Mesenchymal stem cell (in vitro differentiated cells and primary cell): ENCODE results near the gene LLGL1.

Experiments
- DNase-seq: peaks from one replicate; pipeline ENCODE4 v3.0.0-alpha.2; 2013
- H2AFZ ChIP-seq: one replicate; pipeline ENCODE4 v1.6.1; 2013; ENCODE audit warnings: low read depth, mild to moderate bottlenecking, control low read depth, inconsistent platforms, low read length, moderate library complexity
- H2AK5ac ChIP-seq: 2 replicates; pipeline ENCODE4 v1.6.1; 2013; ENCODE audit warnings: low read length, moderate library complexity, mild to moderate bottlenecking, inconsistent platforms; ENCODE audit not compliant: severe bottlenecking
- H2BK120ac ChIP-seq: one replicate; pipeline ENCODE4 v1.6.1; 2013; ENCODE audit warnings: low read depth, mild to moderate bottlenecking, inconsistent platforms, low read length, moderate library complexity
- H2BK12ac ChIP-seq, 2 experiments: one replicate each; pipeline ENCODE4 v1.6.1; 2013; ENCODE audit warnings: inconsistent platforms in 2 of 2, low read length in 2 of 2, mild to moderate bottlenecking in 2 of 2, moderate library complexity in 2 of 2, control low read depth in 1 of 2
- H2BK15ac ChIP-seq: one replicate; pipeline ENCODE4 v1.6.1; 2013; ENCODE audit warnings: mild to moderate bottlenecking, low read depth, inconsistent platforms; ENCODE audit not compliant: poor library complexity, severe bottlenecking
- H2BK5ac ChIP-seq: 2 replicates; pipeline ENCODE4 v1.6.1; 2013; ENCODE audit warnings: low read depth, mild to moderate bottlenecking, low read length, control low read depth, inconsistent platforms; ENCODE audit not compliant: poor library complexity, severe bottlenecking
- H3K14ac ChIP-seq, 2 experiments: one replicate each; pipeline ENCODE4 v1.6.1; 2013; ENCODE audit warnings: inconsistent platforms in 2 of 2, low read length in 2 of 2, control low read depth in 1 of 2, mild to moderate bottlenecking in 1 of 2, moderate library complexity in 1 of 2
- H3K18ac ChIP-seq, 2 experiments: one replicate each; pipeline ENCODE4 v1.6.1; 2013; ENCODE audit warnings: inconsistent platforms in 2 of 2, low read length in 2 of 2, control low read depth in 1 of 2, low read depth in 1 of 2, mild to moderate bottlenecking in 1 of 2
- H3K23ac ChIP-seq, 2 experiments: one replicate each; pipeline ENCODE4 v1.6.1; 2013; ENCODE audit warnings: inconsistent platforms in 2 of 2, low read length in 2 of 2, mild to moderate bottlenecking in 2 of 2, moderate library complexity in 2 of 2, control low read depth in 1 of 2
- H3K27ac ChIP-seq: 2 replicates; pipeline ENCODE4 v1.5.1; 2013; ENCODE audit warnings: mild to moderate bottlenecking, moderate library complexity, low read length, control low read depth, inconsistent platforms; ENCODE audit not compliant: poor library complexity, severe bottlenecking
- H3K27me3 ChIP-seq, 2 experiments: 2 replicates each; pipeline versions ENCODE4 v1.6.1 to v1.7.0; 2013; ENCODE audit warnings: low read length in 2 of 2, mild to moderate bottlenecking in 2 of 2, moderate library complexity in 2 of 2, control low read depth in 1 of 2, inconsistent platforms in 1 of 2; ENCODE audit not compliant: control insufficient read depth in 1 of 2, insufficient read depth in 1 of 2
- H3K36me3 ChIP-seq, 2 experiments: 2 replicates each; pipeline versions ENCODE4 v1.6.1 to v1.7.0; 2013; ENCODE audit warnings: low read length in 2 of 2, control low read depth in 1 of 2, inconsistent platforms in 1 of 2, low read depth in 1 of 2, mild to moderate bottlenecking in 1 of 2; ENCODE audit not compliant: insufficient read depth in 2 of 2, control insufficient read depth in 1 of 2
- H3K4ac ChIP-seq, 2 experiments: one replicate each; pipeline ENCODE4 v1.6.1; 2013; ENCODE audit warnings: inconsistent platforms in 2 of 2, low read length in 2 of 2, mild to moderate bottlenecking in 2 of 2, moderate library complexity in 2 of 2, control low read depth in 1 of 2, low read depth in 1 of 2
- H3K4me1 ChIP-seq: 2 replicates; pipeline ENCODE4 v1.6.1; 2013; ENCODE audit warnings: low read depth, low read length, control low read depth; ENCODE audit not compliant: control insufficient read depth, insufficient read depth
- H3K4me2 ChIP-seq: 2 replicates; pipeline ENCODE4 v1.6.1; 2013; ENCODE audit warnings: low read length, mild to moderate bottlenecking, inconsistent platforms; ENCODE audit not compliant: poor library complexity, severe bottlenecking
- H3K4me3 ChIP-seq, 2 experiments: 2 replicates each; pipeline versions ENCODE4 v1.5.1 to v1.7.0; 2013; ENCODE audit warnings: low read length in 2 of 2, mild to moderate bottlenecking in 2 of 2, control low read depth in 1 of 2, low read depth in 1 of 2; ENCODE audit not compliant: insufficient read depth in 1 of 2
- H3K79me1 ChIP-seq: replicated peaks from 2 replicates; pipeline ENCODE4 v1.6.1; 2013; ENCODE audit warnings: mild to moderate bottlenecking, control low read depth, low read length, inconsistent platforms; ENCODE audit not compliant: poor library complexity, severe bottlenecking
- H3K9ac ChIP-seq: 2 replicates; pipeline ENCODE4 v1.7.0; 2013; ENCODE audit warnings: mild to moderate bottlenecking, low read length, moderate library complexity
- H3K9me3 ChIP-seq: 2 replicates; pipeline ENCODE4 v1.7.0; 2013; ENCODE audit warnings: mild to moderate bottlenecking, low read length; ENCODE audit not compliant: control insufficient read depth
- H4K8ac ChIP-seq: one replicate; pipeline ENCODE4 v1.6.1; 2013; ENCODE audit warnings: inconsistent platforms, mild to moderate bottlenecking, low read length, moderate library complexity
- H4K91ac ChIP-seq: one replicate; pipeline ENCODE4 v1.6.1; 2013; ENCODE audit warnings: mild to moderate bottlenecking, low read length, inconsistent platforms
- WGBS: methylation state at CpG from one replicate; pipeline ENCODE4 v1.1.7; 2013; ENCODE audit warnings: mixed read lengths; 5-methylcytosine and 5-hydroxymethylcytosine counted together

The LLGL1 gene

GRCh38 chr17:18225642-18226283 lies 328 bp downstream of the LLGL1 start:
- 0% methylated on average over 25 of the region's 57 CpGs for WGBS
- no peak overlapping the region for H2BK12ac ChIP-seq

GRCh38 chr17:18226284-18226945 lies 980 bp downstream of the LLGL1 start:
- Histone ChIP-seq H3K23ac (no peak overlapping the region), H2BK120ac (no peak overlapping the region), H3K27me3 (no peaks in the 10 kb centered on the region), H3K79me1 (peaks cover 39% of the 10 kb centered on the region), H3K4me3 (peak overlapping the region; percentile 77 to 98), H3K9me3 (no peaks in the 10 kb centered on the region), H3K14ac (no peak overlapping the region), H2BK5ac (no peak overlapping the region), H3K18ac (peak overlapping the region in 1 of 2 experiments; percentile 82), H2AK5ac (no peak overlapping the region), H3K9ac (peak overlapping the region; percentile 95), H4K91ac (no peak overlapping the region), H4K8ac (no peak overlapping the region), H2AFZ (no peak overlapping the region), H3K4ac (peak overlapping the region in 1 of 2 experiments; percentile 75), H3K36me3 (peaks cover 0 to 11% of the 10 kb centered on the region in 2 experiments), H2BK12ac (peak overlapping the region in 1 of 2 experiments; percentile 15), H3K27ac (no peak overlapping the region), H2BK15ac (peak overlapping the region; percentile 50), H3K4me2 (peak overlapping the region; percentile 90), H3K4me1 (peaks cover 30% of the 10 kb centered on the region)
- DNase-seq = no peak
- 39% methylated on average over 8 of the region's 16 CpGs for WGBS

More at GRCh38 chr17:18225642-18226283, 328 bp downstream of the LLGL1 start:
- Histone ChIP-seq H3K27ac (no peak overlapping the region), H3K9me3 (no peaks in the 10 kb centered on the region), H4K8ac (no peak overlapping the region), H2BK15ac (peak overlapping the region; percentile 73), H4K91ac (no peak overlapping the region), H3K4me3 (peak overlapping the region; percentile 77 to 98), H3K27me3 (no peaks in the 10 kb centered on the region), H2BK120ac (peak overlapping the region; percentile 90), H2AFZ (peak overlapping the region; percentile 10), H3K36me3 (peaks cover 0 to 8% of the 10 kb centered on the region in 2 experiments), H3K23ac (peak overlapping the region in 1 of 2 experiments; percentile 54), H3K79me1 (peaks cover 33% of the 10 kb centered on the region), H3K18ac (peak overlapping the region; percentile 6 to 82), H3K14ac (peak overlapping the region in 1 of 2 experiments; percentile 2), H3K9ac (peak overlapping the region; percentile 95), H3K4ac (peak overlapping the region in 1 of 2 experiments; percentile 75), H2BK5ac (no peak overlapping the region), H2AK5ac (no peak overlapping the region), H3K4me1 (peaks cover 33% of the 10 kb centered on the region), H3K4me2 (peak overlapping the region; percentile 90)
- DNase-seq = peak; percentile 35

GRCh38 chr17:18227635-18228034 lies 2.2 kb downstream of the LLGL1 start:
- H3K4me3 ChIP-seq = no peak overlapping the region
- no peak overlapping the region for H2BK120ac ChIP-seq
- peaks cover 42% of the 10 kb centered on the region for H3K79me1 ChIP-seq

GRCh38 chr17:18228176-18228682 lies 2.8 kb downstream of the LLGL1 start:
- H3K4ac ChIP-seq = no peak overlapping the region
- H2AK5ac ChIP-seq = no peak overlapping the region
- H3K23ac ChIP-seq = no peak overlapping the region
- H3K27ac ChIP-seq = no peak overlapping the region
- H3K14ac ChIP-seq = no peak overlapping the region
- H2AFZ ChIP-seq = no peak overlapping the region
- H3K4me1 ChIP-seq = peaks cover 30% of the 10 kb centered on the region
- H3K9ac ChIP-seq = no peak overlapping the region
- no peak overlapping the region for H3K18ac ChIP-seq
- no peak overlapping the region for H2BK15ac ChIP-seq
- H3K9me3 ChIP-seq = no peaks in the 10 kb centered on the region
- DNase-seq = no peak
- no peak overlapping the region for H2BK12ac ChIP-seq
- peaks cover 11 to 26% of the 10 kb centered on the region in 2 experiments for H3K36me3 ChIP-seq
- no peak overlapping the region for H3K4me3 ChIP-seq
- H4K8ac ChIP-seq = no peak overlapping the region
- H3K4me2 ChIP-seq = no peak overlapping the region
- no peak overlapping the region for H2BK120ac ChIP-seq
- no peak overlapping the region for H2BK5ac ChIP-seq
- H4K91ac ChIP-seq = no peak overlapping the region
- H3K79me1 ChIP-seq = peaks cover 45% of the 10 kb centered on the region
- 93% methylated on average over 10 of the region's 10 CpGs for WGBS
- no peaks in the 10 kb centered on the region for H3K27me3 ChIP-seq

More at GRCh38 chr17:18227635-18228034, 2.2 kb downstream of the LLGL1 start:
- Histone ChIP-seq H3K23ac (no peak overlapping the region), H3K14ac (no peak overlapping the region), H3K18ac (no peak overlapping the region), H3K4ac (no peak overlapping the region), H3K4me2 (no peak overlapping the region), H3K9ac (no peak overlapping the region), H2BK5ac (no peak overlapping the region), H2AK5ac (no peak overlapping the region), H4K8ac (no peak overlapping the region), H3K4me1 (peaks cover 30% of the 10 kb centered on the region), H3K36me3 (peaks cover 6 to 20% of the 10 kb centered on the region in 2 experiments), H4K91ac (no peak overlapping the region), H3K27ac (no peak overlapping the region), H2BK15ac (no peak overlapping the region), H2AFZ (no peak overlapping the region), H3K9me3 (no peaks in the 10 kb centered on the region), H2BK12ac (no peak overlapping the region), H3K27me3 (no peaks in the 10 kb centered on the region)
- over 99% methylated on average over 5 of the region's 5 CpGs for WGBS
- no peak for DNase-seq
